ENCODE data around the gene SLC44A4.

Gene SLC44A4

DNA sequence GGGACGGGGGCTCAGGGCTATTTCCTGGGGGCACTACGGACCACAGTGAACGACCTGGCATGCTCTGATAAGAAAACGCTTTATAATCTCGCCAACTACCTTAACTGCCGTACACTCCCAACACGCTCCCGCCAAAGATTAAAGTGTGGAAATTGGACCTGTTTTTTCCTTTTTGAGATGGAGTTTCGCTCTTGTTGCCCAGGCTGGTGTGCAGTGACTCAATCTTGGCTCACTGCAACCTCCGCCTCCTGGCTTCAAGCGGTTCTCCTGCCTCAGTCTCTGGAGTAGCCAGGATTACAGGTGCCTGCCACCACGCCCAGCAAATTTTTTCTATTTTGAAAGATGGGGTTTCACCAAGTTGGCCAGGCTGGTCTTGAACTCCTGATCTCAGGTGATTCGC lies 346 bp upstream of the SLC44A4 start:
- Histone ChIP-seq H3K4me1 (ENCODE audit: insufficient read depth, low read length, severe bottlenecking) (no peaks in the 10 kb centered on the region), H3K36me3 (ENCODE audit: insufficient read depth, low read length) (peaks cover 45% of the 10 kb centered on the region), H3K9ac (ENCODE audit: low read length) (no peak overlapping the region), H3F3A (ENCODE audit: insufficient read depth, low read length) (no peaks in the 10 kb centered on the region), H3K27me3 (ENCODE audit: insufficient read depth, low read length) (no peaks in the 10 kb centered on the region), H3K4me3 (ENCODE audit: low read depth, low read length, poor library complexity, severe bottlenecking) (no peak overlapping the region), H3K4me2 (ENCODE audit: low read length) (no peak overlapping the region), H3K79me2 (ENCODE audit: insufficient read depth, low read length) (no peaks in the 10 kb centered on the region), H3K9me3 (ENCODE audit: low read length) (no peaks in the 10 kb centered on the region), H3K9me2 (ENCODE audit: low read depth, low read length) (no peaks in the 10 kb centered on the region), H3K27ac (ENCODE audit: low read depth, low read length, poor library complexity, severe bottlenecking) (no peak overlapping the region), H4K20me1 (ENCODE audit: insufficient read depth, low read length) (no peaks in the 10 kb centered on the region), H2AFZ (ENCODE audit: low read length) (no peak overlapping the region)
- TF ChIP-seq EZH2 (IDR thresholded peaks at IDR 0.05; ENCODE audit: borderline replicate concordance, low read length) (no peak), CTCF (IDR thresholded peaks at IDR 0.05; ENCODE audit: low read length) (no peak)

- Histone ChIP-seq H3K9me3 (ENCODE audit: low read length) (no peaks in the 10 kb centered on the region), H3K27me3 (ENCODE audit: insufficient read depth, low read length) (no peaks in the 10 kb centered on the region), H4K20me1 (ENCODE audit: insufficient read depth, low read length) (no peaks in the 10 kb centered on the region), H3K9me2 (ENCODE audit: low read depth, low read length) (no peaks in the 10 kb centered on the region), H3K4me3 (ENCODE audit: low read depth, low read length, poor library complexity, severe bottlenecking) (no peak overlapping the region), H3K79me2 (ENCODE audit: insufficient read depth, low read length) (no peaks in the 10 kb centered on the region), H3K4me2 (ENCODE audit: low read length) (no peak overlapping the region), H3F3A (ENCODE audit: insufficient read depth, low read length) (no peaks in the 10 kb centered on the region), H3K36me3 (ENCODE audit: insufficient read depth, low read length) (peaks cover 35% of the 10 kb centered on the region), H3K27ac (ENCODE audit: low read depth, low read length, poor library complexity, severe bottlenecking) (no peak overlapping the region), H3K4me1 (ENCODE audit: insufficient read depth, low read length, severe bottlenecking) (no peaks in the 10 kb centered on the region), H2AFZ (ENCODE audit: low read length) (no peak overlapping the region), H3K9ac (ENCODE audit: low read length) (no peak overlapping the region)
- TF ChIP-seq EZH2 (IDR thresholded peaks at IDR 0.05; ENCODE audit: borderline replicate concordance, low read length), result no peak
- no peak for TF ChIP-seq CTCF (IDR thresholded peaks at IDR 0.05; ENCODE audit: low read length)
Measured at GRCh38 chr6:31878222-31878621, 575 bp downstream of the SLC44A4 start.

DNA sequence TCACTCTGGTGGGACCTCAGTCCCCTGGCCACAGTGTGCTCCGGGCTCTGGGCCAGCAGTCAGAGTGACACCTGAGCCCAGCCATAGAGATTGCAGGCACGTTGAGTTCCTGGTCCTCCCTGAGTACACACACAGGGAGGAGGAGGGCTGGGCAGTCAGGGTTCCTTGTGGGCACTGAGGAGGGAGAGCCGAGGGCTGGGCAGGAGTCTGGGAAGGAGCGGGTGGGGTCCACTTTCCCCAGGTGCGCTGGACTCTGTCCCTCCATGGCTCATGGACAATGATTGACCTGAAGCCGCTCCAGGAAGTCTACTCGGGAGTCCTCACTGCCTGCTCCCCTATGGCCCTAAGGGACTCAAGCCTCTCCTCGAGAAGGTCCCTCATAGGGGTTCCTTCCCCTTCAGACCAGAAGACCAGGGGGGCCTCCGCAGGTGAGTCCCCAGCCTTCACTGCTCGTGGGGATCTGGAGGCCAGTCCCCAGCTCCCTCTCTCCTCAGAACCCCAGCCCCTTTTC lies 1.1 kb downstream of the SLC44A4 start:
- TF ChIP-seq EZH2 (IDR thresholded peaks at IDR 0.05; ENCODE audit: borderline replicate concordance, low read length), result no peak
- TF ChIP-seq CTCF (IDR thresholded peaks at IDR 0.05; ENCODE audit: low read length), result no peak
- Histone ChIP-seq H3K9ac (ENCODE audit: low read length) (no peak overlapping the region), H3K4me3 (ENCODE audit: low read depth, low read length, poor library complexity, severe bottlenecking) (no peak overlapping the region), H3K36me3 (ENCODE audit: insufficient read depth, low read length) (peaks cover 30% of the 10 kb centered on the region), H3K4me1 (ENCODE audit: insufficient read depth, low read length, severe bottlenecking) (no peaks in the 10 kb centered on the region), H3K4me2 (ENCODE audit: low read length) (no peak overlapping the region), H3K9me3 (ENCODE audit: low read length) (no peaks in the 10 kb centered on the region), H3K9me2 (ENCODE audit: low read depth, low read length) (no peaks in the 10 kb centered on the region), H3F3A (ENCODE audit: insufficient read depth, low read length) (no peaks in the 10 kb centered on the region), H4K20me1 (ENCODE audit: insufficient read depth, low read length) (no peaks in the 10 kb centered on the region), H3K27me3 (ENCODE audit: insufficient read depth, low read length) (no peaks in the 10 kb centered on the region), H2AFZ (ENCODE audit: low read length) (no peak overlapping the region), H3K27ac (ENCODE audit: low read depth, low read length, poor library complexity, severe bottlenecking) (no peak overlapping the region), H3K79me2 (ENCODE audit: insufficient read depth, low read length) (no peaks in the 10 kb centered on the region)

All from OCI-LY1 (cell line).